VCaP (cell line): ENCODE data around the gene TICRR.
A peak's percentile ranks its signal among the peaks of the same experiment; 100 is the strongest.

ENCODE experiments used
- H3K27ac ChIP-seq: fragments of 450-650 bp; 2 replicates; pipeline ENCODE4 v1.5.1; 2017
- CTCF ChIP-seq: fragments of 450-650 bp; conservative IDR thresholded peaks from 2 replicates; pipeline ENCODE4 v1.5.1; 2017; ENCODE audit warnings: mild to moderate bottlenecking, moderate library complexity

Gene TICRR

GRCh38 chr15:89652666-89653065 lies 77.4 kb downstream of the TICRR start:
- H3K27ac ChIP-seq: no peak overlapping the region
- no peak for TF ChIP-seq CTCF

GRCh38 chr15:89653578-89653977 lies 78.3 kb downstream of the TICRR start:
- TF ChIP-seq CTCF: no peak
- no peak overlapping the region for H3K27ac ChIP-seq

- no peak for TF ChIP-seq CTCF
- H3K27ac ChIP-seq: peak overlapping the region; percentile 82
Observed at GRCh38 chr15:89654301-89654761, 79.1 kb downstream of the TICRR start.

GRCh38 chr15:89654847-89655805 lies 79.9 kb downstream of the TICRR start, which contains the start of gene KIF7:
KIF7 (minus strand) TSS chr15:89655467; CDS start chr15:89652930, 2,537 bp downstream.
- H3K27ac ChIP-seq: peak within 1 kb of the TSS; percentile 82
- no peak for TF ChIP-seq CTCF

- peak overlapping the region; percentile 82 for H3K27ac ChIP-seq
- TF ChIP-seq CTCF: no peak
Observed at GRCh38 chr15:89656116-89656815, 81.0 kb downstream of the TICRR start.

GRCh38 chr15:89657686-89658200 lies 82.5 kb downstream of the TICRR start:
- H3K27ac ChIP-seq: no peak overlapping the region
- TF ChIP-seq CTCF: no peak

- TF ChIP-seq CTCF: no peak
- no peak overlapping the region for H3K27ac ChIP-seq
Observed at GRCh38 chr15:89659295-89659694, 84.0 kb downstream of the TICRR start.
